AG04449 (cell line): ENCODE measurements around the gene PTGS2.

ENCODE experiments used
- CTCF ChIA-PET: fragments of 350-600 bp; formaldehyde crosslinking; extraction: SDS; loops from one replicate; lab custom pipeline; 2021; ENCODE audit warnings: antibody characterized with exemption; lab: Yijun Ruan, JAX
- POLR2A ChIA-PET: fragments of 400-600, 350-600 bp; formaldehyde crosslinking; extraction: SDS; loops from one replicate; lab custom pipeline; 2020; ENCODE audit warnings: antibody characterized with exemption, inconsistent platforms; lab: Yijun Ruan, JAX
- DNase-seq: peaks from one replicate; pipeline ENCODE4 v3.0.0-alpha.2; 2010; ENCODE audit warnings: low read depth, low spot score
- H3K4me3 ChIP-seq: 2 replicates; pipeline ENCODE4 v1.5.1; 2011; ENCODE audit warnings: low read depth, mild to moderate bottlenecking, control low read depth, low read length
- TF ChIP-seq, protein P1 (sequence below): IDR thresholded peaks from one replicate; pipeline ENCODE4 v1.5.1; 2011; ENCODE audit warnings: mild to moderate bottlenecking, moderate library complexity, low read length, control low read depth, inconsistent platforms; ENCODE audit not compliant: insufficient read depth; ENCODE audit errors: missing control alignments

PTGS2 gene

DNA sequence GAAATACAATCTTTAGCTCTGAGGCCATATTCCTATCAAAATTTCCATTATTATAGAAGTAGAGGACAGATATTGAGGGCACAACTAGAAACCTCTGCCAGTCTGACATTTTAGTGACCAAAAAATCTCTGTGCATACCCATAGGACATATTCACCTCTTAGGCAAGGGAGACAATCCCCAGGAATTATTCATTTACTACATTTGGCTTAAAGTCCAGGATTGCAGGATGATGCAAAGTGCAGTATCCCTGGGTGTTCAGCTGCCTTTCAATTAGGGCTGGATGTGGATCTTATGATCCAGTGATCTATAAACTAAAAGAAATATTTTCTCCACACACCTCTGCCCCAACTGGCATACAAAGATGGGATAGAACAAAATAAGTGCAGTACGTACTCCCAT, 50.9 kb downstream of the PTGS2 start:
- ChIA-PET CTCF (interaction anchor here (1.3 kb wide), 1 partner anchor 24 kb away, joined by 3 read pairs; no protein-coding TSS in a partner anchor), POLR2A (no interaction called here)
- H3K4me3 ChIP-seq, result no peak overlapping the region
- DNase-seq, result no peak
- TF ChIP-seq, protein P1, sequence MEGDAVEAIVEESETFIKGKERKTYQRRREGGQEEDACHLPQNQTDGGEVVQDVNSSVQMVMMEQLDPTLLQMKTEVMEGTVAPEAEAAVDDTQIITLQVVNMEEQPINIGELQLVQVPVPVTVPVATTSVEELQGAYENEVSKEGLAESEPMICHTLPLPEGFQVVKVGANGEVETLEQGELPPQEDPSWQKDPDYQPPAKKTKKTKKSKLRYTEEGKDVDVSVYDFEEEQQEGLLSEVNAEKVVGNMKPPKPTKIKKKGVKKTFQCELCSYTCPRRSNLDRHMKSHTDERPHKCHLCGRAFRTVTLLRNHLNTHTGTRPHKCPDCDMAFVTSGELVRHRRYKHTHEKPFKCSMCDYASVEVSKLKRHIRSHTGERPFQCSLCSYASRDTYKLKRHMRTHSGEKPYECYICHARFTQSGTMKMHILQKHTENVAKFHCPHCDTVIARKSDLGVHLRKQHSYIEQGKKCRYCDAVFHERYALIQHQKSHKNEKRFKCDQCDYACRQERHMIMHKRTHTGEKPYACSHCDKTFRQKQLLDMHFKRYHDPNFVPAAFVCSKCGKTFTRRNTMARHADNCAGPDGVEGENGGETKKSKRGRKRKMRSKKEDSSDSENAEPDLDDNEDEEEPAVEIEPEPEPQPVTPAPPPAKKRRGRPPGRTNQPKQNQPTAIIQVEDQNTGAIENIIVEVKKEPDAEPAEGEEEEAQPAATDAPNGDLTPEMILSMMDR, result no peak

DNA sequence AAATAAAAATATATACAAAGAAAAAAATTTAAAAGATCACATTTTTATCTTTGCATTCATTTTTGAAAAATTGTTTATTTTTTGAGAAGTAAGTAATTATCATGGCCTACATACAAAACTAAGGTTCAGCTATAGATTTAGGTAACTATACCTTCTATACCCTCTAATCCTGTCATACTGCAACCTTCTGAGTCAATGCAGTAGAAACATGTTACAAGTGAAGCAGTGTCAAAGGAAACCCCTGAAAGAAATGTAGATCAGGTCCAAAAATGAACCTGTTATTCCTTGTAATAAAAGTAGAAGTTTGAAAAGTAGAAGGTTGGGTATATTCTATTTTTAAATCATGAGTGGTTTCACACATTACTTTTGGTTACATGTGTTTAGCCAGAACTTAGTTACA, 51.3 kb downstream of the PTGS2 start:
- no peak overlapping the region for H3K4me3 ChIP-seq
- ChIA-PET POLR2A (interaction anchor here (1.7 kb wide), 1 partner anchor 51 kb away, joined by 4 read pairs; the partner anchor contains the start of gene PTGS2), CTCF (no interaction called here)
- DNase-seq, result no peak
- TF ChIP-seq, protein P1, result no peak

DNA sequence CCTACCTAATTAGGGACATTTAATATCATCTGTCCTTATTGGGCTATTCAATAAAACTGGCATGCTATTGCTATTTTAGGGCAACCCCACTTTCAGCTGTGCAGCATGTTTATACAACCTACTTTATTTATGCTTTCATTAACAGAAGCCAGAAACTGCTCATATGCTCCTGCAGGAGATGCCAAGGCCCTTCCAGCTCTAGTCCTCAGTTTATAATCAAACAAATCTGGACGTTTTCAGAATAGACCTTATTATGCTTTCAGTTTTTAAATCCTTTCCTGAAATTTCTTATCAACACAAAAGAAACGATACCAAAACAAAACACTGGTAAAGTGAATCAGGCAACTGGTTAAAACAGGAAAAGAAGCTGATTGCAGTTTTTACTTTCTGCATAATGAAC, 53.2 kb downstream of the PTGS2 start:
- no peak overlapping the region for H3K4me3 ChIP-seq
- CTCF ChIA-PET, result interaction anchor here (1.5 kb wide), 2 partner anchors 12 to 22 kb away, joined by 4 to 5 read pairs; no protein-coding TSS in a partner anchor
- TF ChIP-seq, protein P1, result no peak
- POLR2A ChIA-PET, result no interaction called here
- no peak for DNase-seq

DNA sequence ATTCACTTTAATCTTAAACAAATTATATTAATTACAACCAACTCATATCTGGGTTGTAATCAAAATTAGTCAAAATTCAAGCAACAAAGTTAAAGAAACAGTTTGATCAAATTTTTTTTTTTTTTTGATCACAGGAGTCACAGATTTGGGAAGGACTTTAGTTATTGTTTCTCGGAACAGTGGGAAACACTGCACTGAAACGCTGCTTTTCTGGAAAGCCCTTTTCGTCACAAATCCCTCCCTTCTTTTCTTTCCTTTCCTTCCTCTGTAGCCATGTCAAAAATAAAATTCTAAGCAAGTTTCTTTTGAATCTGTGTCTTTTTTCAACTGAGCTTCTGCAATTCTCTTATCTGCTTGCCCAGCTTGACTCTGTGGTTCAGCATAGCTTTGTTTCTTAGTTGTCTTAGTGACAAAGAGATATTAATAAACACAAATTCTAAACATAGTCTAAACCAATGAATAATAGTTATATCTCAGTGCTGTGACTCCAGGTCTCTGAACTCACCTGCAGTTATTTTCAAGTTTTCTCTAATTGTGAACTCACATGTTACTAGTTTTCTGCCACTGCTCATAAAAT, 53.8 kb downstream of the PTGS2 start:
- POLR2A ChIA-PET, result no interaction called here
- no peak overlapping the region for H3K4me3 ChIP-seq
- CTCF ChIA-PET, result no interaction called here
- TF ChIP-seq, protein P1, result no peak
- no peak for DNase-seq

DNA sequence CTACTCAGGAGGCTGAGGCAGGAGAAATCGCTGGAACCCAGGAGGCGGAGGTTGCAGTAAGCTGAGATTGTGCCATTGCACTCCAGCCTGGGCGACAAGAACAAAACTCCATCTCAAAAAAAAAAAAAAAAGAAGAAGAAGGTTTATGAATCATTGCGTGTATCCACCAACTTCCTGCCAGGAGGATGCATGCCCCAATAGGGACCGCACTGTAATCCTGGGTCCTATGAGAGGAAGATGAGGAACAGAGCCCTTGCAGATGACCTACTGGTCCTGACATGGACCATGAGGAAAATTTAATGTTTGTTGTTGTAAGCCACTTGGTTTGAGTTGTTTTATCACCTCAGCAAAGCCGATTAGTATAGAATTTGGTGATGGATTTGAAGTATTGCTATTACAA, 56.7 kb downstream of the PTGS2 start:
- CTCF ChIA-PET, result interaction anchor here (1.4 kb wide), 1 partner anchor 59 kb away, joined by 4 read pairs; no protein-coding TSS in a partner anchor
- TF ChIP-seq, protein P1, result no peak
- POLR2A ChIA-PET, result interaction anchor here (0.6 kb wide), 1 partner anchor 203 kb away, joined by 4 read pairs; no protein-coding TSS in a partner anchor
- no peak for DNase-seq
- H3K4me3 ChIP-seq, result no peak overlapping the region
